Posterior vena cava (tissue), 2 donors: ENCODE data around the gene POMT2. TPM values are rescaled to one million over a fixed set of nuclear protein-coding genes. Genes with fewer than 3 reads are reported as not detected.

Experiments
- DNase-seq: peaks from one replicate; pipeline ENCODE4 v3.0.0-alpha.2; 2020; ENCODE audit warnings: low spot score
- intact Hi-C, 2 donors: fragments of 100-400 bp; cut with DNase I; formaldehyde crosslinking; loops; one replicate each; pipeline versions ENCODE4 v1.14.1 to v1.14.2; 2022 to 2023
- total RNA-seq, 2 donors: library from RNA; stranded (reverse); fragmentation: NEBNext Ultra II Directional; extraction: Animal tissue kit (Norgen Biotek cat#: 25700); gene quantifications; one replicate each; pipeline ENCODE4 v1.2.1, GENCODE V29; 2021
- donor health status: DM: yes; HTN: yes; CAD: no.
- donor health status: DM: yes; HTN: yes; CAD: no.

POMT2 gene
- total RNA-seq, 2 donors from 2014 or later = 20.5 TPM

- no peak for DNase-seq
- intact Hi-C loops = no loop called here
Observed at GRCh38 chr14:77253333-77254190, 67.1 kb downstream of the POMT2 start.

DNA sequence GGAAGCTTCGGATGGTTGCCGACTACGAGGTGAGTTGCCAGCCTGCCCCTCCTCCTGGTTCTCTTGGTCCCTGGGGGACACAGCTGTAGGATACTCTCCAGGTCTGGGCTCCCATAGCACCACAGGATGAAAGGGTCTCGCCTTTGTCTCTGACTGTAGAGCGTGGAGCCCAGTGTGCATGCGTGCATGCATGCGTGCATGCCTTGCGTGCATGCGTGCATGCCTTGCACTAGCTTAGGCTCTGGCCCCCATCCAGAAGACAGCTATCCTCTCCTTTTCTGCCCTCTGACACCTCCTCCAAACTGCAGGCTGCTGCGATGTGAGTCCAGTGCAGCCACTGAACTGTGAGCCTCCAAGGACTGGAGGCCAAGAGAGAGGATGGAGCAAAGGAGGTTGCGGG lies 68.8 kb downstream of the POMT2 start:
- intact Hi-C loops = no loop called here
- no peak for DNase-seq

DNA sequence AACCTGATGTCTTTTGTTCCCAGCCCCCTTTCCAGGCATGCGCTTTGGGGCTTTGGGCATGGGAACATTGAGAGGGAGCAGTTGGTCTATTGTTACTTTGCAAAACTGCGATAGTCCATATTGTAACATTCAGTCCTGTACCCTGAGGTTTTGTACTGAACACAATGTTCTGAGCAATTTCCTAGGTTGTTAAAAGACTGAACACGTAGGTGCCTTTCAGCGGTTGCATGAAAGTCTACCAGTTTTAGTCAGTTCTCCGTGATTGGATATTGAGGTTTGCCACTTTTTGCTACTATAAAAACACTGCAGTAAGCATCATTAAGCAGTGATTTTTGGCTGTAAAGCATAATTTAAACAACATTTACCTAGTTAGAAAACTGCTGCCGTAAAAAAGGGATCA lies 69.8 kb downstream of the POMT2 start:
- no peak for DNase-seq
- intact Hi-C loops = no loop called here

- intact Hi-C loops = no loop called here
- DNase-seq = no peak
Observed at GRCh38 chr14:77249286-77249685, 71.4 kb downstream of the POMT2 start.

DNA sequence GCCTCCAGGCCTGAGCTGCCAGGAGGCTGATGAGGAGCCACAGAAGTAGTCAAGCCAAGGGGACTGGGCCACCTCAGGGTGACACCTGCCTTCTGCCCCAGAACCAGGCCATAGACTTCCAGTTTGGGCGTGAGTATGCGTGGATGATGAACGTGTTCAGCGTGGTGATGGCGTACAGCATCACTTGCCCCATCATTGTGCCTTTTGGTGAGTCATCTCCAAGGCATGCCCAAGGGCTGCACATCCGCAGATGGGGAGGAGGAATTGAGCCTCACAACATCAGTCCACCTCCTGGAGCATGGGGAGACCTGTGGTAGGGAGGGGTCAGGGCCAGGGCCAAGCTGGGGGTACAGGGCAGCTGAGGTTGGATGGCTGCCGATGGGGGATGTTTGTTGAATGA lies 72.0 kb downstream of the POMT2 start:
- no peak for DNase-seq
- intact Hi-C loops = no loop called here

GRCh38 chr14:77246784-77247183 lies 73.9 kb downstream of the POMT2 start:
- no peak for DNase-seq
- intact Hi-C loops = no loop called here

DNA sequence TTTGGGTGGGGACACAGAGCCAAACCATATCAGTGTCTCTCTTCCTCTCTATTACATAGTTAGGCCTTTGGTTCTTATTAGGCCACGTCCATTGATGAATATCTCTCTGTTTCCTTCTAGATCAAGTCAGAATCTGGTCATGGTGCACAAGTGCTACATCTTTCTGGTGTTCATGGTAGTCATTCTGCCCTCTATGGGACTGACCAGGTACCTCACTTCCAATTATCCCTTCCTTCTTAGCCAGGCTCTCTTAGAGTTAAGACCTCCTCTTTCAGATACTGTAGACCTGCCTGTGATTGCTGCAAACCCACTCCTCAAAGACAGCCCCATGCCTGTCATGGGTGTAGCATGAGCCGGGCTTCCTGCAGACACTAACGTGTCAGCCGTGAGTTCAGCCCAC lies 74.9 kb downstream of the POMT2 start:
- intact Hi-C loops = no loop called here
- DNase-seq = no peak

DNA sequence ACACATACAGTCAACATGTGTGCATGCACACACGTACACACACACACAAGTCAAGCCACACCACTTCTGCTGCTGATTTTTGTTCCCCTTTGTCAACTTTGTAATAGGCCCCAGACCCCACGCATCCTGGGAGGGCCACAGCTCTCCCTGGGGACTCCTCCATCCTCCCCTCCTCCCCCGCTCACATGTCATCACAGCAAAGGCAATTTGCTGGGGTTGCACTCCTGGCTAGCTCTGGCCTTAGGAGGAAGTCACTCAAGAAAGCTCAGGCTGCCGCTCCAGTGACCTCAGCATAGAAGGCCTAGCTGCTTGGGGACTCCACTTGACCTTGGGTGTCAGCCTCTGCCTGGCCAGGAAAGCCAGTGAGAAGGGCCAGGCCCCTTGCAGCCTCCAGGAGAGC lies 76.8 kb downstream of the POMT2 start:
- DNase-seq = no peak
- intact Hi-C loops = no loop called here

DNA sequence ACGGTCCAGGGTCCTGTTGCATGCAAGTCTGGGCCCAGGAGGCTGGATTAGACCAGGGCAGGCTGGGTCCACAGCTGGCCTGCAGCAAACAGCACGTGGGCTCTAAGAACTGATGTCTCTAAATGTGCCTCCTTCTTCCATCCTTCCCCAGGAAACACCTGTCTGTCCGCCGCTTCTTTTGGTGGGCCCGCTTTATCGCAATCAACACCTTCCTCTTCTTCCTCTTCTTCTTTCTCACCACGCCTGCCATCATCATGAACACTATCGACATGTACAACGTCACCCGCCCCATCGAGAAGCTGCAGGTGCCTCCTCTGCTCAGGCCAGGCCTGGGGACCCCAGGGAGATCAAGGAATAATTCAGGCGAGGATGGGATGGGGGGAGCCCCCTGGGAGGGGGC lies 77.9 kb downstream of the POMT2 start:
- intact Hi-C loops = no loop called here
- no peak for DNase-seq

GRCh38 chr14:77241955-77242354 lies 78.7 kb downstream of the POMT2 start:
- no peak for DNase-seq
- intact Hi-C loops = no loop called here

DNA sequence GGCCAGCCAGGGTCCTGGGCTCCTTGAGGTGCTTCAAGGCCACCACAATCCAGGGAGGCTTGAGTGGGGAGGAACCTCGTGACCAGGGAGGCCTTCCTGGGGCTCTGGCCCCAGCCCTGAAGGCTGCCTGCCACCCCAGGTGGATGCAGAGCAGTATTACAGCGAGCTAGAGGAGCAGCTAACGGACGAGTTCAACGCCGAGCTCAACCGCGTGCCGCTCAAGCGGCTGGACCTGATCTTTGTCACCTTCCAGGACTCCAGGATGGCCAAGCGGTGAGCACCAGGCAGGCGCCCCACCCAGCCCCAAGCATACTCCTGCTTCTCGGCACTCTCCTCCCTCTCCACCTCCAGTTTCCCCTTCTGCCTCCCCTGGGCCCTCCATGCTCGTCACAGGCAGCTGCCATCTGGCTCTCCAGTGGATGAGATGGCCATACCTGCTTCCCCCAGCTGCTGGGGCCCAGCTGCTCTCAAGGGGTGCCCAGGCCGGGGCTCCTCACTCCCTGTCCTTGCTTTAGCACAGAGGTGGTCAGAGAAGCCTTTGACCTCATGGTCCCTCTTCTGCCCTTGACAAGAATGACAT lies 80.3 kb downstream of the POMT2 start:
- intact Hi-C loops = no loop called here
- DNase-seq = no peak

- no peak for DNase-seq
- intact Hi-C loops = no loop called here
Observed at GRCh38 chr14:77239412-77239811, 81.3 kb downstream of the POMT2 start.

DNA sequence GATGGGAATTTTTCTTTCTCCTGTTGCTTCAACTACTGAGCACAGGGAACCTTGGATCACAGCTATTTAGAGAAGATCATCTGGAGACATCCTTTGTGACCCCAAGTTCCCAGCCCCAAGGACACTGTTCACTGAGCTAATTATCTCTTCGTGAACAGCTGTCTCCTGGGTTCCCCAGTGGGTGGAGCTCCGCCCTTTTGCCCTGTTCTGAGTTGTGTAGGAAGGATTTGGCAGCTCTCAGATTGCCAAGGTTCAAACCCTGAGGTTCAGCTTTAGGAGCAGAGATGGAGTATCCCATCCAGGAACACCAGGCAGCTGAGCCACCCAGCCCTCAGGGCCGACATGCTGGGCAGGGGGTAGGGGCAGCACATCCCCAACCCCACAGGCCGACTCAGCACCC lies 81.7 kb downstream of the POMT2 start:
- no peak for DNase-seq
- intact Hi-C loops = no loop called here

- no peak for DNase-seq
- intact Hi-C loops = no loop called here
Observed at GRCh38 chr14:77238356-77238755, 82.3 kb downstream of the POMT2 start.

GRCh38 chr14:77236814-77237213 lies 83.9 kb downstream of the POMT2 start:
- intact Hi-C loops = no loop called here
- DNase-seq = no peak

DNA sequence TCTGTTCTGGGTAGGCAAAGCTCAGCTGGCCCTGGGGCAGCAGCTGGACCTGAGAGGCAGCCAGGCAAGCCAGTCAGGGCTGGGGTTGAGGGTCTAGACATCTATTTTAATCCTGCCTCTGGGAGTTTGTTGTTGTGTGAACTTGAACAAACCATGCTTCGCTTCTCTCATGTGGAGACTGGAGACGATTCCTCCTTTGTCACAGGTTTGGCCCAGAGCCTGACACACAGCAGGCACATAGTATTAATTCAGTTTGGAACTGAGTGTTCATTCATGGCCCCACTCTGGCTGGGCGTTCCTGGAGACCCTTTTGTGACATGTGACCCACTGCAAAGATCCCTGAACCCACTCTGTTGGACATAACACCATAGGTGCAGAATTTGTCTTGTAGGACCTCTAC lies 89.0 kb downstream of the POMT2 start:
- DNase-seq = no peak
- intact Hi-C loops = no loop called here

GRCh38 chr14:77230914-77231313 lies 89.8 kb downstream of the POMT2 start:
- intact Hi-C loops = no loop called here
- DNase-seq = no peak

- DNase-seq = no peak
- intact Hi-C loops = no loop called here
Observed at GRCh38 chr14:77228056-77228455, 92.6 kb downstream of the POMT2 start.

- DNase-seq = no peak
- intact Hi-C loops = no loop called here
Observed at GRCh38 chr14:77225892-77226557, 94.7 kb downstream of the POMT2 start.

GRCh38 chr14:77225254-77225653 lies 95.4 kb downstream of the POMT2 start:
- intact Hi-C loops = no loop called here
- DNase-seq = no peak
